GM23248 (cell line): ENCODE measurements around the gene BLTP2. TPM values are rescaled to one million over a fixed set of nuclear protein-coding genes. Genes with fewer than 3 reads are reported as not detected.

Experiments
- DNase-seq: peaks from one replicate; pipeline ENCODE4 v3.0.0-alpha.2; 2015
- H2AFZ ChIP-seq: fragments of 200-600 bp; sonication (generic); 2 replicates; pipeline ENCODE4 v1.6.1; 2016; ENCODE audit warnings: antibody characterized with exemption
- H3F3A ChIP-seq: fragments of 200-600 bp; sonication (generic); 2 replicates; pipeline ENCODE4 v1.6.1; 2016; ENCODE audit warnings: mild to moderate bottlenecking, antibody characterized with exemption, mixed run types; ENCODE audit not compliant: insufficient read depth
- H3K27ac ChIP-seq: fragments of 200-600 bp; sonication (generic); 2 replicates; pipeline ENCODE4 v1.5.1; 2016; ENCODE audit warnings: mild to moderate bottlenecking
- H3K27me3 ChIP-seq: fragments of 200-600 bp; sonication (generic); replicated peaks from 2 replicates; pipeline ENCODE4 v1.6.1; 2016; ENCODE audit warnings: mild to moderate bottlenecking; ENCODE audit not compliant: insufficient read depth
- H3K36me3 ChIP-seq: fragments of 200-600 bp; sonication (generic); 2 replicates; pipeline ENCODE4 v1.6.1; 2016; ENCODE audit warnings: low read depth, mild to moderate bottlenecking
- H3K4me1 ChIP-seq: fragments of 200-600 bp; sonication (generic); 2 replicates; pipeline ENCODE4 v1.6.1; 2016; ENCODE audit warnings: mild to moderate bottlenecking; ENCODE audit not compliant: insufficient read depth
- H3K4me2 ChIP-seq: fragments of 200-600 bp; sonication (generic); one replicate; pipeline ENCODE4 v1.6.1; 2016; ENCODE audit warnings: mild to moderate bottlenecking; ENCODE audit not compliant: unreplicated experiment
- H3K4me3 ChIP-seq: fragments of 200-600 bp; sonication (generic); 2 replicates; pipeline ENCODE4 v1.5.1; 2016; ENCODE audit warnings: mild to moderate bottlenecking
- H3K79me2 ChIP-seq: fragments of 200-600 bp; sonication (generic); 2 replicates; pipeline ENCODE4 v1.6.1; 2016; ENCODE audit warnings: mild to moderate bottlenecking; ENCODE audit not compliant: insufficient read depth
- H3K9ac ChIP-seq: fragments of 200-600 bp; sonication (generic); 2 replicates; pipeline ENCODE4 v1.6.1; 2016; ENCODE audit warnings: mild to moderate bottlenecking
- H3K9me2 ChIP-seq: fragments of 200-600 bp; sonication (generic); 2 replicates; pipeline ENCODE4 v1.6.1; 2016; ENCODE audit warnings: mixed run types, mild to moderate bottlenecking, moderate library complexity; ENCODE audit not compliant: insufficient read depth
- H3K9me3 ChIP-seq: fragments of 200-600 bp; sonication (generic); one replicate; pipeline ENCODE4 v1.6.1; 2017; ENCODE audit warnings: low read depth
- H4K20me1 ChIP-seq: fragments of 200-600 bp; sonication (generic); 2 replicates; pipeline ENCODE4 v1.6.0; 2016; ENCODE audit not compliant: insufficient read depth
- EZH2 ChIP-seq: fragments of 200-600 bp; sonication (generic); IDR thresholded peaks from 2 replicates; pipeline ENCODE4 v1.6.1; 2018; ENCODE audit warnings: antibody characterized with exemption, mild to moderate bottlenecking; ENCODE audit not compliant: insufficient read depth, poor library complexity, severe bottlenecking
- EZH2phosphoT487 ChIP-seq: fragments of 200-600 bp; sonication (generic); IDR thresholded peaks from 2 replicates; pipeline ENCODE4 v1.6.1; 2018; ENCODE audit warnings: antibody characterized with exemption, moderate library complexity, mild to moderate bottlenecking, low read depth; ENCODE audit not compliant: insufficient read depth
- WGBS, 2 experiments: methylation state at CpG; one replicate each; pipeline ENCODE4 v1.1.6; 2015 to 2017; ENCODE audit warnings: low lambda C conversion rate in 2 of 2, low coverage in 1 of 2; ENCODE audit errors: missing lambda C conversion rate in 2 of 2; 5-methylcytosine and 5-hydroxymethylcytosine counted together
- in situ Hi-C: fragments of 300-500 bp; cut with MboI; formaldehyde crosslinking; loops from 2 replicates; pipeline ENCODE4 v1.15.0; 2020
- polyA plus RNA-seq: library from polyadenylated mRNA; unstranded; fragments of >200 nt; fragmentation: Nextera tagmentation; extraction: Ambion mirVana; gene quantifications from 2 replicates; pipeline ENCODE4 v1.2.1, GENCODE V29; 2016
- total RNA-seq: library from RNA; depleted of rRNA; stranded (reverse); fragments of >200 nt; shearing (Covaris generic); gene quantifications from 2 replicates; pipeline ENCODE4 v1.2.3, GENCODE V29; 2014

The BLTP2 gene
- total and polyA plus RNA-seq, 2 experiments from 2014 or later, result 49.8 to 145 TPM

DNA sequence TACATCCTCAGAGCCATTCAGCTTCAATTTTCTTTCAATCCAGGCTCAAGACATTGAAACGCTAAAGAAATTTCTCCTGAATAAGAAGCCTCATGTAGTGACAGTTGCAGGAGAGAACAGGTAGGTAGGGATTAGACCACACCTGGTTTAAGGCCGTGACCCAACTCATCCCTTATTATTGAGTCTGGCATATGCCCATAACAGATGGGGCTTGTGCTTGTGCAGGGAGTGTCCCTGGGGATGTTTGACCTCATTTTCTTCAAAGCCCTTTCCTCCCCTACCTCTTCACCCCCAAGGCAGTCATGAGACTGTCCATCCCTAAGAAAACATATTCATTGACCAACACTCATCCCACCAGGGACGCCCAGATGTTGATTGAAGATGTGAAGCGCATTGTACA is 41.3 kb upstream of the BLTP2 start:
- Histone ChIP-seq H3K9ac (no peak overlapping the region), H3K27me3 (no peaks in the 10 kb centered on the region), H4K20me1 (0 out of 2 replicates have a peak, but pooled peaks cover 4% of the 10 kb centered on the region), H3K27ac (no peak overlapping the region), H2AFZ (no peak overlapping the region), H3K4me1 (no peaks in the 10 kb centered on the region), H3F3A (no peaks in the 10 kb centered on the region), H3K9me2 (no peaks in the 10 kb centered on the region), H3K36me3 (peaks cover 85% of the 10 kb centered on the region), H3K9me3 (no peaks in the 10 kb centered on the region), H3K79me2 (no peaks in the 10 kb centered on the region), H3K4me2 (no peak overlapping the region), H3K4me3 (no peak overlapping the region)
- DNase-seq, result no peak
- in situ Hi-C loops, result no loop called here
- 86 to 90% methylated on average over 4 of the region's 4 CpGs for WGBS, 2 experiments
- TF ChIP-seq EZH2phosphoT487, result no peak
- TF ChIP-seq EZH2, result no peak

DNA sequence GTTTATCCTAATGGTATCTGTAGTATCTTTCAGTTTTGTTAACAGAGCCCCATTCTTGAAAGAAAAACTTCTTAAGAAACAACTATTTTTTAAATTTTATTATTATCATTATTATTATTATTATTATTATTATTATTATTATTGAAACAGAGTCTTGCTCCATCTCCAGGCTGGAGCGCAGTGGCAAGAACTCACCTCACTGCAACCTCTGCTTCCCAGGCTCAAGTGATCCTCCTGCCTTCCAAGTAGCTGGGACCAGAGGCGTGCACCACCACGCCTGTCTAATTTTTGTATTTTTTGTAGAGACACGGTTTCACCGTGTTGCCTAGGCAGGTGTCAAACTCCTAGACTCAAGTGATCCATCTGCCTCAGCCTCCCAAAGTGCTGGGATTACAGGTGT is 40.4 kb upstream of the BLTP2 start:
- H3K79me2 ChIP-seq, result no peaks in the 10 kb centered on the region
- H3K9ac ChIP-seq, result no peak overlapping the region
- in situ Hi-C loops, result no loop called here
- H3K36me3 ChIP-seq, result peaks cover 84% of the 10 kb centered on the region
- H3K4me3 ChIP-seq, result no peak overlapping the region
- no peaks in the 10 kb centered on the region for H3F3A ChIP-seq
- H3K27me3 ChIP-seq, result no peaks in the 10 kb centered on the region
- 0 out of 2 replicates have a peak, but pooled peaks cover 4% of the 10 kb centered on the region for H4K20me1 ChIP-seq
- H2AFZ ChIP-seq, result no peak overlapping the region
- no peaks in the 10 kb centered on the region for H3K9me3 ChIP-seq
- WGBS, 2 experiments, result 92 to 99% methylated on average over 5 of the region's 5 CpGs
- DNase-seq, result no peak
- H3K4me1 ChIP-seq, result no peaks in the 10 kb centered on the region
- H3K27ac ChIP-seq, result no peak overlapping the region
- H3K9me2 ChIP-seq, result no peaks in the 10 kb centered on the region
- no peak overlapping the region for H3K4me2 ChIP-seq
- TF ChIP-seq EZH2phosphoT487, result no peak

DNA sequence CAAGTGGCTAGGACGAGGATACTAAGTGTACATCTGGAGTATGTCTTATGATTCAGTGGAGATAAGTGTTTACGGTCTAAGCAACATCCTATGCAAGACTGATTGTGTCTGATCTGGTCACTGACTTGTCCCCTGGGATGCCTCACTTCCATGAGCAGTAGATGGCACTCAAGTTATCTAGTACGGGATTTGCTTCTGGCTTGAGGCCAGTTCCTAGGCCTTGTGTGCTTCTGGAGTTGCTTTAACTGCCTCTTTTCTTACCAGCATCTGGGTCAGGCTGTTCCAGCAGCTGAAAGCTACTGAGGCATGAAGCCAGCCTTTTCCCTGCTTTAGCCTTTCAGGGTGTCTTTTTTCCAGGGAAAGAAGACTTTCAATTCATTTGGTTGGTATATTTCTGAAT is 40.0 kb upstream of the BLTP2 start:
- DNase-seq, result peak; percentile 26
- 35 to 43% methylated on average over 3 of the region's 3 CpGs for whole genome bisulfite sequencing, 2 experiments
- Histone ChIP-seq H3K79me2 (no peaks in the 10 kb centered on the region), H3F3A (no peaks in the 10 kb centered on the region), H3K27me3 (no peaks in the 10 kb centered on the region), H4K20me1 (0 out of 2 replicates have a peak, but pooled peaks cover 4% of the 10 kb centered on the region), H3K4me2 (no peak overlapping the region), H3K36me3 (peaks cover 80% of the 10 kb centered on the region), H3K27ac (no peak overlapping the region), H3K9me2 (no peaks in the 10 kb centered on the region), H2AFZ (no peak overlapping the region), H3K4me3 (no peak overlapping the region), H3K9ac (no peak overlapping the region), H3K9me3 (no peaks in the 10 kb centered on the region), H3K4me1 (no peaks in the 10 kb centered on the region)
- TF ChIP-seq EZH2phosphoT487, result no peak
- no peak for TF ChIP-seq EZH2
- in situ Hi-C loops, result no loop called here

DNA sequence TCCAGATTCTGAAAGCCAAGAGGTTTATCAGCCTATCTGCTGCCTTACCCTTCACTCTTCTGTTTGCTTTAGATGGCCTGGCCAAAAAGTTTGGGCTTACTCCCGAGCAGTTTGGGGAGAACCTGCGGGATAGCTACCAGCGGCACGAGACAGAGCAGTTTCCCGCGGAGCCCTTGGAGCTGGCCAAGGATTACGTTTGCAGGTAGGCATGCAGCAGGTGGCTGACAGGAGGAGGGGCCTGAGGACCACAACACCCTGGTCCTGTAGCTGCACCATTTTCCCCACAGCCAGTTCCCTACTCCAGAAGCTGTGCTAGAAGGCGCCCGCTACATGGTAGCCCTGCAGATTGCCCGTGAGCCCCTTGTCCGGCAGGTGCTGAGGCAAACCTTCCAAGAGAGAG is 37.7 kb upstream of the BLTP2 start:
- Histone ChIP-seq H3K9me2 (no peaks in the 10 kb centered on the region), H2AFZ (no peak overlapping the region), H3K79me2 (no peaks in the 10 kb centered on the region), H3K9me3 (no peaks in the 10 kb centered on the region), H3K4me3 (no peak overlapping the region), H3K27me3 (no peaks in the 10 kb centered on the region), H3K36me3 (peaks cover 75% of the 10 kb centered on the region), H3K4me1 (no peaks in the 10 kb centered on the region), H3F3A (no peaks in the 10 kb centered on the region), H3K4me2 (no peak overlapping the region), H4K20me1 (0 out of 2 replicates have a peak, but pooled peaks cover 4% of the 10 kb centered on the region), H3K9ac (no peak overlapping the region), H3K27ac (no peak overlapping the region)
- 96 to 97% methylated on average over 11 of the region's 11 CpGs for WGBS, 2 experiments
- no peak for DNase-seq
- in situ Hi-C loops, result no loop called here
- no peak for TF ChIP-seq EZH2
- no peak for TF ChIP-seq EZH2phosphoT487

DNA sequence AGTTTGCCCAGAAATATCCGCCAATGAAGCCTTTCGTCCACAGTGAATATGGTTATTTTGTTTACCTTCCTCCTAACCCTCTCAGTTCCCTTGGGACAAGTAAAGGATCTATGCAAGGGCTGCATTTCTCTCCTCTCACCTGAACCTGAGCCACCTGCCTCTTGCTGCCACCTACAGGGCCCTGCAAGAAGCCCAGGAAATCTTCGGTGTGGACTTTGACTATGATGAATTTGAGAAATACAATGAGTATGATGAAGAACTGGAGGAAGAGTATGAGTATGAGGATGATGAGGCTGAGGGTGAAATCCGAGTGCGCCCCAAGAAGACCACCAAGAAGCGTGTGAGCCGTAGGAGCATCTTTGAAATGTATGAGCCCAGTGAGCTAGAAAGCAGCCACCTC is 31.0 kb upstream of the BLTP2 start:
- H3K4me2 ChIP-seq, result no peak overlapping the region
- no peaks in the 10 kb centered on the region for H3K4me1 ChIP-seq
- no peaks in the 10 kb centered on the region for H3K9me3 ChIP-seq
- no peak for DNase-seq
- no peaks in the 10 kb centered on the region for H3K27me3 ChIP-seq
- H3K9ac ChIP-seq, result no peak overlapping the region
- no peak overlapping the region for H3K27ac ChIP-seq
- H3K4me3 ChIP-seq, result no peak overlapping the region
- no peaks in the 10 kb centered on the region for H4K20me1 ChIP-seq
- H3K9me2 ChIP-seq, result no peaks in the 10 kb centered on the region
- no peaks in the 10 kb centered on the region for H3F3A ChIP-seq
- no peak for TF ChIP-seq EZH2
- no peak for TF ChIP-seq EZH2phosphoT487
- in situ Hi-C loops, result no loop called here
- WGBS, 2 experiments, result 98% methylated on average over 7 of the region's 7 CpGs
- H3K36me3 ChIP-seq, result peaks cover 82% of the 10 kb centered on the region
- H2AFZ ChIP-seq, result no peak overlapping the region
- peaks cover 30% of the 10 kb centered on the region for H3K79me2 ChIP-seq
